Natural killer cell (primary cell): Measurements from ENCODE around the gene IBA57. TPM values are rescaled to one million over a fixed set of nuclear protein-coding genes. Genes with fewer than 3 reads are reported as not detected.

ENCODE experiments used
- ATAC-seq, 3 donors: fragments of 150-1000 bp in 2 of 3; fragments of 200-7000 bp in 1 of 3; cut with Tn5 transposase; 1 replicate in 1 of 3; 2 replicates in 2 of 3; pipeline ENCODE4 v1.10.0; 2021; ENCODE audit warnings: mild to moderate bottlenecking in 2 of 3, moderate library complexity in 2 of 3
- DNase-seq, 2 donors: peaks; one replicate each; pipeline versions ENCODE4 v3.0.0 to v3.0.0-alpha.2; 2013 to 2021; ENCODE audit warnings: mixed read lengths in 1 of 2
- H3K27ac ChIP-seq: one replicate; pipeline ENCODE4 v1.5.1; 2013; ENCODE audit warnings: mild to moderate bottlenecking, low read length
- H3K27me3 ChIP-seq: one replicate; pipeline ENCODE4 v1.6.1; 2013; ENCODE audit warnings: low read length; ENCODE audit not compliant: control insufficient read depth, insufficient read depth
- H3K36me3 ChIP-seq: one replicate; pipeline ENCODE4 v1.6.1; 2013; ENCODE audit warnings: low read length; ENCODE audit not compliant: control insufficient read depth, insufficient read depth
- H3K4me1 ChIP-seq: one replicate; pipeline ENCODE4 v1.6.1; 2013; ENCODE audit warnings: low read length; ENCODE audit not compliant: control insufficient read depth, insufficient read depth
- H3K4me3 ChIP-seq: one replicate; pipeline ENCODE4 v1.5.1; 2013; ENCODE audit warnings: low read length
- H3K9me3 ChIP-seq: one replicate; pipeline ENCODE4 v1.6.1; 2013; ENCODE audit warnings: low read length; ENCODE audit not compliant: control insufficient read depth, insufficient read depth
- H3K27ac Mint-ChIP-seq, 2 donors: one replicate each; pipeline ENCODE4 v1.8.0; 2022; ENCODE audit warnings: mild to moderate bottlenecking in 2 of 2, mixed read lengths in 2 of 2, moderate library complexity in 1 of 2
- H3K27me3 Mint-ChIP-seq, 2 donors: one replicate each; pipeline ENCODE4 v1.8.0; 2022; ENCODE audit warnings: low read depth in 2 of 2, mixed read lengths in 2 of 2
- H3K36me3 Mint-ChIP-seq: one replicate; pipeline ENCODE4 v1.8.0; 2022; ENCODE audit warnings: mixed read lengths
- H3K4me1 Mint-ChIP-seq, 2 donors: one replicate each; pipeline ENCODE4 v1.8.0; 2022; ENCODE audit warnings: mixed read lengths in 2 of 2
- H3K4me3 Mint-ChIP-seq: one replicate; pipeline ENCODE4 v1.8.0; 2022; ENCODE audit warnings: mild to moderate bottlenecking, moderate library complexity, mixed read lengths
- H3K9me3 Mint-ChIP-seq, 2 donors: one replicate each; pipeline ENCODE4 v1.8.0; 2022; ENCODE audit warnings: mixed read lengths in 2 of 2
- CTCF ChIP-seq: fragments of 200-600 bp; IDR thresholded peaks from one replicate; pipeline ENCODE4 v1.8.0; 2022; ENCODE audit warnings: antibody characterized with exemption
- WGBS: methylation state at CpG from one replicate; pipeline ENCODE4 v1.1.7; 2013; ENCODE audit warnings: missing lambda C conversion rate; ENCODE audit not compliant: insufficient coverage; 5-methylcytosine and 5-hydroxymethylcytosine counted together
- intact Hi-C: fragments of 100-400 bp; cut with micrococcal nuclease; formaldehyde crosslinking; loops from one replicate; pipeline ENCODE4 v1.14.2; 2022
- total RNA-seq, 4 donors: library from RNA; stranded (reverse); fragments of 120-200 nt in 1 of 4; gene quantifications; one replicate each; pipeline versions ENCODE4 v1.2.3 to v1.2.4, GENCODE V29; 2013 to 2022

Gene IBA57
- total RNA-seq, 3 donors from 2014 or later (not counting 1 experiment from before 2014, with no cell fraction given): 13.3 to 14.1 (median 13.8) TPM

- Histone ChIP-seq H3K36me3 (no peaks in the 10 kb centered on the region), H3K27ac (no peak overlapping the region), H3K4me3 (no peak overlapping the region), H3K4me1 (peaks cover 32% of the 10 kb centered on the region), H3K9me3 (no peaks in the 10 kb centered on the region), H3K27me3 (no peaks in the 10 kb centered on the region)
- DNase-seq (no peak), ATAC-seq (no peak)
- Mint-ChIP-seq H3K27ac (no peak overlapping the region), H3K27me3 (no peaks in the 10 kb centered on the region), H3K4me1 (peaks cover 17 to 25% of the 10 kb centered on the region in 2 donors), H3K4me3 (no peak overlapping the region), H3K36me3 (no peaks in the 10 kb centered on the region), H3K9me3 (no peaks in the 10 kb centered on the region)
- intact Hi-C loops: no loop called here
- WGBS: 38% methylated on average over 14 of the region's 14 CpGs
- TF ChIP-seq CTCF: no peak
Measured at GRCh38 chr1:228162286-228163006, 3.2 kb upstream of the IBA57 start.

GRCh38 chr1:228163007-228163753 is 2.4 kb upstream of the IBA57 start:
- Histone ChIP-seq H3K4me3 (no peak overlapping the region), H3K36me3 (no peaks in the 10 kb centered on the region), H3K27me3 (no peaks in the 10 kb centered on the region), H3K4me1 (peaks cover 32% of the 10 kb centered on the region), H3K9me3 (no peaks in the 10 kb centered on the region), H3K27ac (no peak overlapping the region)
- H3K27me3 Mint-ChIP-seq: no peaks in the 10 kb centered on the region
- no peaks in the 10 kb centered on the region for H3K9me3 Mint-ChIP-seq
- no peak for TF ChIP-seq CTCF
- intact Hi-C loops: no loop called here
- ATAC-seq (no peak), DNase-seq (no peak)
- no peak overlapping the region for H3K4me3 Mint-ChIP-seq
- H3K27ac Mint-ChIP-seq: no peak overlapping the region
- no peaks in the 10 kb centered on the region for H3K36me3 Mint-ChIP-seq
- 67% methylated on average over 30 of the region's 30 CpGs for WGBS
- peaks cover 17 to 30% of the 10 kb centered on the region in 2 donors for H3K4me1 Mint-ChIP-seq

- ATAC-seq: no peak
- no peak for DNase-seq
- TF ChIP-seq CTCF: no peak
- Mint-ChIP-seq H3K27ac (peak overlapping the region; percentile 94 to 95), H3K4me3 (peak overlapping the region; percentile 49), H3K4me1 (peaks cover 23 to 34% of the 10 kb centered on the region in 2 donors), H3K27me3 (no peaks in the 10 kb centered on the region), H3K36me3 (no peaks in the 10 kb centered on the region), H3K9me3 (no peaks in the 10 kb centered on the region)
- H3K9me3 ChIP-seq: no peaks in the 10 kb centered on the region
- H3K27me3 ChIP-seq: no peaks in the 10 kb centered on the region
- peaks cover 32% of the 10 kb centered on the region for H3K4me1 ChIP-seq
- WGBS: 94% methylated on average over 9 of the region's 10 CpGs
- intact Hi-C loops: no loop called here
- no peak overlapping the region for H3K27ac ChIP-seq
- no peak overlapping the region for H3K4me3 ChIP-seq
- no peaks in the 10 kb centered on the region for H3K36me3 ChIP-seq
Measured at GRCh38 chr1:228163776-228164519, 1.7 kb upstream of the IBA57 start.
